ENCODE data around the gene IFT88.
A peak's percentile ranks its signal among the peaks of the same experiment; 100 is the strongest.

Gene IFT88

GRCh38 chr13:20566898-20567874 lies at the start of gene IFT88:
Gene IFT88 (plus strand): TSS chr13:20567157. CDS start chr13:20574386, 7,229 bp downstream.
- DNase-seq = peak; percentile 63 to 97 (median 91)
- intact Hi-C loops (cut with DNase I) = loop anchor here (5.0 to 10.0 kb wide), 2 partner anchors 52 to 135 kb away; partner anchors contain the start of gene IL17D

GRCh38 chr13:20518660-20519100 lies 48.3 kb upstream of the IFT88 start:
- intact Hi-C loops (cut with DNase I) = loop anchor here (10.0 kb wide), 1 partner anchor 46 kb away; the partner anchor contains the start of gene IFT88
- DNase-seq = peak in 2 of 42 donors; percentile 20 to 57

GRCh38 chr13:20519875-20520274 lies 47.1 kb upstream of the IFT88 start:
- intact Hi-C loops (cut with DNase I) = loop anchor here (10.0 kb wide), 2 partner anchors 45 to 185 kb away; partner anchors contain the start of genes IFT88 and IL17D
- no peak for DNase-seq

GRCh38 chr13:20521364-20522115 lies 45.4 kb upstream of the IFT88 start:
- intact Hi-C loops (cut with DNase I) = loop anchor here (10.0 kb wide), 1 partner anchor 183 kb away; the partner anchor contains the start of gene IL17D
- DNase-seq = no peak

GRCh38 chr13:20525144-20525600 lies 41.8 kb upstream of the IFT88 start:
- peak in 40 of 42 donors; percentile 22 to 72 (median 43) for DNase-seq
- intact Hi-C loops (cut with DNase I) = loop anchor here (10.0 kb wide), 1 partner anchor 180 kb away; the partner anchor contains the start of gene IL17D

GRCh38 chr13:20525601-20526544 lies 41.1 kb upstream of the IFT88 start, which contains the start of gene CRYL1:
Gene CRYL1 (minus strand): TSS chr13:20525857. CDS start chr13:20525794, 63 bp downstream.
- intact Hi-C loops (cut with DNase I) = loop anchor here (10.0 kb wide), 1 partner anchor 179 kb away; the partner anchor contains the start of gene IL17D

GRCh38 chr13:20526664-20527063 lies 40.3 kb upstream of the IFT88 start:
- DNase-seq = peak in 7 of 42 donors; percentile 12 to 53 (median 19)
- intact Hi-C loops (cut with DNase I) = loop anchor here (10.0 kb wide), 1 partner anchor 178 kb away; the partner anchor contains the start of gene IL17D

More at GRCh38 chr13:20525601-20526544, 41.1 kb upstream of the IFT88 start, which contains the start of gene CRYL1:
- DNase-seq = peak; percentile 60 to 95 (median 89)

- DNase-seq = no peak
- intact Hi-C loops (cut with DNase I) = loop anchor here (10.0 kb wide), 1 partner anchor 176 kb away; the partner anchor contains the start of gene IL17D
Measured at GRCh38 chr13:20528452-20528851, 38.5 kb upstream of the IFT88 start.

GRCh38 chr13:20534038-20534608 lies 32.8 kb upstream of the IFT88 start:
- intact Hi-C loops (cut with DNase I) = no loop called here
- DNase-seq = no peak

GRCh38 chr13:20536992-20537391 lies 30.0 kb upstream of the IFT88 start:
- DNase-seq = no peak
- intact Hi-C loops (cut with DNase I) = no loop called here

GRCh38 chr13:20544201-20544923 lies 22.6 kb upstream of the IFT88 start:
- DNase-seq = no peak

GRCh38 chr13:20546556-20546955 lies 20.4 kb upstream of the IFT88 start:
- intact Hi-C loops (cut with DNase I) = no loop called here
- no peak for DNase-seq

More at GRCh38 chr13:20544201-20544923, 22.6 kb upstream of the IFT88 start:
- intact Hi-C loops (cut with DNase I) = no loop called here

- intact Hi-C loops (cut with DNase I) = no loop called here
- no peak for DNase-seq
Measured at GRCh38 chr13:20547479-20547908, 19.5 kb upstream of the IFT88 start.

GRCh38 chr13:20550799-20551198 lies 16.2 kb upstream of the IFT88 start:
- intact Hi-C loops (cut with DNase I) = no loop called here
- peak in 7 of 42 donors; percentile 15 to 67 (median 31) for DNase-seq

GRCh38 chr13:20553311-20553710 lies 13.6 kb upstream of the IFT88 start:
- DNase-seq = peak; percentile 61 to 96 (median 84)
- intact Hi-C loops (cut with DNase I) = no loop called here

- no peak for DNase-seq
- intact Hi-C loops (cut with DNase I) = no loop called here
Measured at GRCh38 chr13:20558982-20559381, 8.0 kb upstream of the IFT88 start.

Measured in head of caudate nucleus (tissue), 42 donors.